HEK293 (cell line): ENCODE data around the gene TBC1D16.

ENCODE experiments used
- CTCF ChIA-PET: fragments of 350-600 bp; formaldehyde crosslinking; extraction: SDS; loops from one replicate; lab custom pipeline; 2021; ENCODE audit warnings: antibody characterized with exemption; lab: Yijun Ruan, JAX
- POLR2A ChIA-PET: fragments of 300-600 bp; formaldehyde crosslinking; extraction: SDS; loops from one replicate; lab custom pipeline; 2020; ENCODE audit warnings: antibody characterized with exemption, inconsistent platforms; lab: Yijun Ruan, JAX
- H3K27ac ChIP-seq: fragments of 200-500 bp; sonication (Bioruptor generic); 2 replicates; pipeline ENCODE4 v1.5.1; 2014; ENCODE audit warnings: low read depth, low read length, control low read depth, inconsistent platforms; ENCODE audit errors: extremely low read depth
- H3K36me3 ChIP-seq, 2 experiments: fragments of 200-500 bp in 1 of 2; sonication (Bioruptor generic) in 1 of 2; 1 replicate in 1 of 2; 2 replicates in 1 of 2; pipeline ENCODE4 v1.5.1; 2014 to 2017; ENCODE audit warnings: inconsistent platforms in 2 of 2, low read length in 2 of 2; ENCODE audit not compliant: control insufficient read depth in 2 of 2, insufficient read depth in 1 of 2
- H3K4me1 ChIP-seq: fragments of 200-500 bp; sonication (Bioruptor generic); 2 replicates; pipeline ENCODE4 v1.5.1; 2014; ENCODE audit warnings: mild to moderate bottlenecking, low read length, inconsistent platforms; ENCODE audit not compliant: control insufficient read depth, insufficient read depth
- H3K4me3 ChIP-seq: 2 replicates; pipeline ENCODE4 v1.5.1; 2011; ENCODE audit warnings: low read depth, mild to moderate bottlenecking, control low read depth, low read length, moderate library complexity
- H3K9me3 ChIP-seq: fragments of 200-500 bp; sonication (Bioruptor generic); 2 replicates; pipeline ENCODE4 v1.5.1; 2014; ENCODE audit warnings: low read depth, low read length, inconsistent platforms; ENCODE audit not compliant: control insufficient read depth, insufficient read depth
- GLIS1 ChIP-seq: fragments of 450-650 bp; formaldehyde crosslinking; IDR thresholded peaks from 2 replicates; pipeline ENCODE4 v1.5.1; 2016; ENCODE audit warnings: missing biosample characterization, missing genetic modification characterization
- GLIS2 ChIP-seq: fragments of 450-650 bp; formaldehyde crosslinking; IDR thresholded peaks from 2 replicates; pipeline ENCODE4 v1.5.1; 2016; ENCODE audit warnings: missing biosample characterization, missing genetic modification characterization
- KLF1 ChIP-seq: fragments of 450-650 bp; formaldehyde crosslinking; IDR thresholded peaks from 2 replicates; pipeline ENCODE4 v1.5.1; 2016; ENCODE audit warnings: missing biosample characterization, missing genetic modification characterization
- KLF7 ChIP-seq: fragments of 450-650 bp; formaldehyde crosslinking; IDR thresholded peaks from 2 replicates; pipeline ENCODE4 v1.5.1; 2016; ENCODE audit warnings: missing biosample characterization, missing genetic modification characterization, borderline replicate concordance
- SETDB1 ChIP-seq: IDR thresholded peaks from one replicate; pipeline ENCODE4 v1.6.1; 2017; ENCODE audit warnings: mild to moderate bottlenecking, low read length, moderate library complexity, mixed read lengths; ENCODE audit not compliant: insufficient read length
- SP7 ChIP-seq: fragments of 450-650 bp; formaldehyde crosslinking; IDR thresholded peaks from 2 replicates; pipeline ENCODE4 v1.5.1; 2016; ENCODE audit warnings: missing biosample characterization, missing genetic modification characterization
- ZBTB17 ChIP-seq: fragments of 450-650 bp; formaldehyde crosslinking; IDR thresholded peaks from 2 replicates; pipeline ENCODE4 v1.5.1; 2016; ENCODE audit warnings: missing biosample characterization, missing genetic modification characterization
- ZNF10 ChIP-seq: fragments of 450-650 bp; formaldehyde crosslinking; IDR thresholded peaks from 2 replicates; pipeline ENCODE4 v1.5.1; 2017; ENCODE audit warnings: missing biosample characterization, missing genetic modification characterization
- ZNF112 ChIP-seq: fragments of 450-650 bp; formaldehyde crosslinking; IDR thresholded peaks from 2 replicates; pipeline ENCODE4 v1.5.0; 2017; ENCODE audit warnings: missing biosample characterization, missing genetic modification characterization
- ZNF132 ChIP-seq: fragments of 450-650 bp; formaldehyde crosslinking; IDR thresholded peaks from 2 replicates; pipeline ENCODE4 v1.5.1; 2017; ENCODE audit warnings: missing biosample characterization, missing genetic modification characterization, borderline replicate concordance
- ZNF16 ChIP-seq: fragments of 450-650 bp; formaldehyde crosslinking; IDR thresholded peaks from 2 replicates; pipeline ENCODE4 v1.5.1; 2016; ENCODE audit warnings: low read depth, missing biosample characterization, missing genetic modification characterization
- ZNF2 ChIP-seq: fragments of 450-650 bp; formaldehyde crosslinking; IDR thresholded peaks from 2 replicates; pipeline ENCODE4 v1.5.1; 2016; ENCODE audit warnings: missing biosample characterization, missing genetic modification characterization
- ZNF221 ChIP-seq: fragments of 450-650 bp; formaldehyde crosslinking; IDR thresholded peaks from 2 replicates; pipeline ENCODE4 v1.5.1; 2017; ENCODE audit warnings: missing biosample characterization, missing genetic modification characterization, borderline replicate concordance
- ZNF274 ChIP-seq, 2 experiments: fragments of 200-500 bp in 1 of 2; fragments of 450-650 bp in 1 of 2; sonication (Bioruptor generic) in 1 of 2; formaldehyde crosslinking in 1 of 2; IDR thresholded peaks; 2 replicates each; pipeline versions ENCODE4 v1.5.1 to v1.6.1; 2014 to 2016; ENCODE audit warnings: borderline replicate concordance in 1 of 2, inconsistent platforms in 1 of 2, low read length in 1 of 2, missing biosample characterization in 1 of 2, missing genetic modification characterization in 1 of 2
- ZNF362 ChIP-seq: fragments of 450-650 bp; formaldehyde crosslinking; IDR thresholded peaks from 2 replicates; pipeline ENCODE4 v1.5.1; 2016; ENCODE audit warnings: missing biosample characterization, missing genetic modification characterization
- ZNF514 ChIP-seq: fragments of 450-650 bp; formaldehyde crosslinking; IDR thresholded peaks from 2 replicates; pipeline ENCODE4 v1.5.1; 2016; ENCODE audit warnings: missing biosample characterization, missing genetic modification characterization
- ZNF518A ChIP-seq: fragments of 450-650 bp; formaldehyde crosslinking; conservative IDR thresholded peaks from 2 replicates; pipeline ENCODE4 v1.5.1; 2016; ENCODE audit warnings: low read depth, missing biosample characterization, missing genetic modification characterization
- ZNF555 ChIP-seq: fragments of 450-650 bp; formaldehyde crosslinking; conservative IDR thresholded peaks from 2 replicates; pipeline ENCODE4 v1.5.1; 2017; ENCODE audit warnings: missing biosample characterization, mild to moderate bottlenecking, missing genetic modification characterization, inconsistent platforms
- ZNF571 ChIP-seq: fragments of 450-650 bp; formaldehyde crosslinking; IDR thresholded peaks from 2 replicates; pipeline ENCODE4 v1.5.0; 2017; ENCODE audit warnings: missing biosample characterization, missing genetic modification characterization
- ZNF610 ChIP-seq: fragments of 450-650 bp; formaldehyde crosslinking; IDR thresholded peaks from 2 replicates; pipeline ENCODE4 v1.5.1; 2016; ENCODE audit warnings: missing biosample characterization, missing genetic modification characterization, borderline replicate concordance
- TF ChIP-seq, protein P1 (sequence below): fragments of 450-650 bp; formaldehyde crosslinking; IDR thresholded peaks from 2 replicates; pipeline ENCODE4 v1.5.0; 2017; ENCODE audit warnings: missing biosample characterization, missing genetic modification characterization, borderline replicate concordance
- TF ChIP-seq, protein P2 (sequence below): fragments of 450-650 bp; IDR thresholded peaks from 2 replicates; pipeline ENCODE4 v1.5.1; 2018; ENCODE audit warnings: missing biosample characterization, missing genetic modification characterization
- TF ChIP-seq, protein P3 (sequence below): fragments of 450-650 bp; formaldehyde crosslinking; IDR thresholded peaks from 2 replicates; pipeline ENCODE4; 2016; ENCODE audit warnings: missing biosample characterization, missing genetic modification characterization

Gene TBC1D16

DNA sequence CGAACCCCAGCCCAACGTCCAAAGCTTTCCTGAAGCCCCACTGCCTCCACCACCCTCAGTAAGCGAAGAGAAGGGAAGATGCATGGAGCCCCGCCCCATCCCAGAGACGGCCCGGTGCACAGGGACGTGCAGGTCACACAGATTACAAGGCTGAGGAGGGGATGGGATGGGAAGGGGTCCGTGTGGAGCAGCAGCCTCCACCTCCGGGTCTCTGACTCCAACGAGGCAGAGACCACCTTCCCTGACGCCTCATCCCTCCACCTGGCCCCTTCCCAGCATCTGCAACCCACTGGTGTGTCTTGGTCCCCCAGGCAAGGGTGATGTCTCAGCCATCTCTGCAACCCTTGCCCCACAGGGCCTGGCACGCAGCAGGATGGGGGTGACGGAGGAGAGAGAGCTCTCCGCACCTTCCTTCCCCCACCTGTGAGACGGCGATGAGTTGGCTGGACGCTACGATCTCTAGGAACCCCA, 58.5 kb downstream of the TBC1D16 start:
- no peaks in the 10 kb centered on the region for H3K9me3 ChIP-seq
- CTCF ChIA-PET, result interaction anchor here (0.6 to 1.4 kb wide), 6 partner anchors 131 to 235 kb away, joined by 3 to 4 read pairs (median 4); no protein-coding TSS in a partner anchor
- no peak overlapping the region for H3K27ac ChIP-seq
- POLR2A ChIA-PET, result no interaction called here
- no peaks in the 10 kb centered on the region for H3K4me1 ChIP-seq
- H3K36me3 ChIP-seq, result peaks cover 0 to 5% of the 10 kb centered on the region in 2 experiments; a peak in 2 of 3 replicates
- TF ChIP-seq SETDB1, result no peak
- no peak for TF ChIP-seq ZNF274 (IDR thresholded peaks at IDR 0.05; ENCODE audit: low read length)
- TF ChIP-seq ZNF274 (tag by site-specific recombination; IDR thresholded peaks at IDR 0.05; ENCODE audit: borderline replicate concordance), result no peak
- TF ChIP-seq ZNF10 (tag by site-specific recombination), result no peak
- TF ChIP-seq GLIS2, result no peak
- TF ChIP-seq, protein P1, sequence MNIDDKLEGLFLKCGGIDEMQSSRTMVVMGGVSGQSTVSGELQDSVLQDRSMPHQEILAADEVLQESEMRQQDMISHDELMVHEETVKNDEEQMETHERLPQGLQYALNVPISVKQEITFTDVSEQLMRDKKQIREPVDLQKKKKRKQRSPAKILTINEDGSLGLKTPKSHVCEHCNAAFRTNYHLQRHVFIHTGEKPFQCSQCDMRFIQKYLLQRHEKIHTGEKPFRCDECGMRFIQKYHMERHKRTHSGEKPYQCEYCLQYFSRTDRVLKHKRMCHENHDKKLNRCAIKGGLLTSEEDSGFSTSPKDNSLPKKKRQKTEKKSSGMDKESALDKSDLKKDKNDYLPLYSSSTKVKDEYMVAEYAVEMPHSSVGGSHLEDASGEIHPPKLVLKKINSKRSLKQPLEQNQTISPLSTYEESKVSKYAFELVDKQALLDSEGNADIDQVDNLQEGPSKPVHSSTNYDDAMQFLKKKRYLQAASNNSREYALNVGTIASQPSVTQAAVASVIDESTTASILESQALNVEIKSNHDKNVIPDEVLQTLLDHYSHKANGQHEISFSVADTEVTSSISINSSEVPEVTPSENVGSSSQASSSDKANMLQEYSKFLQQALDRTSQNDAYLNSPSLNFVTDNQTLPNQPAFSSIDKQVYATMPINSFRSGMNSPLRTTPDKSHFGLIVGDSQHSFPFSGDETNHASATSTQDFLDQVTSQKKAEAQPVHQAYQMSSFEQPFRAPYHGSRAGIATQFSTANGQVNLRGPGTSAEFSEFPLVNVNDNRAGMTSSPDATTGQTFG (tag by site-specific recombination), result no peak
- TF ChIP-seq ZNF571 (tag by site-specific recombination), result no peak
- TF ChIP-seq ZNF132 (tag by site-specific recombination), result no peak
- no peak for TF ChIP-seq ZNF514 (tag by site-specific recombination)
- TF ChIP-seq ZNF610 (tag by site-specific recombination), result no peak
- TF ChIP-seq ZNF518A (tag by site-specific recombination), result no peak
- TF ChIP-seq, protein P2, sequence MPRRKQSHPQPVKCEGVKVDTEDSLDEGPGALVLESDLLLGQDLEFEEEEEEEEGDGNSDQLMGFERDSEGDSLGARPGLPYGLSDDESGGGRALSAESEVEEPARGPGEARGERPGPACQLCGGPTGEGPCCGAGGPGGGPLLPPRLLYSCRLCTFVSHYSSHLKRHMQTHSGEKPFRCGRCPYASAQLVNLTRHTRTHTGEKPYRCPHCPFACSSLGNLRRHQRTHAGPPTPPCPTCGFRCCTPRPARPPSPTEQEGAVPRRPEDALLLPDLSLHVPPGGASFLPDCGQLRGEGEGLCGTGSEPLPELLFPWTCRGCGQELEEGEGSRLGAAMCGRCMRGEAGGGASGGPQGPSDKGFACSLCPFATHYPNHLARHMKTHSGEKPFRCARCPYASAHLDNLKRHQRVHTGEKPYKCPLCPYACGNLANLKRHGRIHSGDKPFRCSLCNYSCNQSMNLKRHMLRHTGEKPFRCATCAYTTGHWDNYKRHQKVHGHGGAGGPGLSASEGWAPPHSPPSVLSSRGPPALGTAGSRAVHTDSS (tag by site-specific recombination), result no peak
- no peak overlapping the region for H3K4me3 ChIP-seq

GRCh38 chr17:79976451-79976850, 59.2 kb downstream of the TBC1D16 start:
- Histone ChIP-seq H3K36me3 (peaks cover 0 to 5% of the 10 kb centered on the region in 2 experiments; a peak in 2 of 3 replicates), H3K4me3 (no peak overlapping the region), H3K9me3 (no peaks in the 10 kb centered on the region), H3K4me1 (no peaks in the 10 kb centered on the region), H3K27ac (no peak overlapping the region)
- ChIA-PET POLR2A (no interaction called here), CTCF (interaction anchor here (0.8 to 1.4 kb wide), 3 partner anchors 168 to 230 kb away, joined by 4 read pairs; no protein-coding TSS in a partner anchor)
- no peak for TF ChIP-seq ZNF112 (tag by site-specific recombination)
- no peak for TF ChIP-seq ZNF221 (tag by site-specific recombination)
- TF ChIP-seq, protein P3, sequence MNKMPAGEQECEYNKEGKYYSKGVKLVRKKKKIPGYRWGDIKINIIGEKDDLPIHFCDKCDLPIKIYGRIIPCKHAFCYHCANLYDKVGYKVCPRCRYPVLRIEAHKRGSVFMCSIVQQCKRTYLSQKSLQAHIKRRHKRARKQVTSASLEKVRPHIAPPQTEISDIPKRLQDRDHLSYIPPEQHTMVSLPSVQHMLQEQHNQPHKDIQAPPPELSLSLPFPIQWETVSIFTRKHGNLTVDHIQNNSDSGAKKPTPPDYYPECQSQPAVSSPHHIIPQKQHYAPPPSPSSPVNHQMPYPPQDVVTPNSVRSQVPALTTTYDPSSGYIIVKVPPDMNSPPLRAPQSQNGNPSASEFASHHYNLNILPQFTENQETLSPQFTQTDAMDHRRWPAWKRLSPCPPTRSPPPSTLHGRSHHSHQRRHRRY (tag by site-specific recombination), result no peak
- TF ChIP-seq SP7 (tag by site-specific recombination), result no peak
- TF ChIP-seq ZBTB17 (tag by site-specific recombination), result no peak
- no peak for TF ChIP-seq GLIS1 (tag by site-specific recombination)
- no peak for TF ChIP-seq ZNF2
- TF ChIP-seq ZNF555, result no peak
- TF ChIP-seq KLF7, result no peak
- no peak for TF ChIP-seq ZNF16 (tag by site-specific recombination)
- TF ChIP-seq ZNF362 (tag by site-specific recombination), result no peak
- no peak for TF ChIP-seq KLF1 (tag by site-specific recombination)
